Measurements from ENCODE around the gene AXDND1. TPM values are rescaled to one million over a fixed set of nuclear protein-coding genes. Genes with fewer than 3 reads are reported as not detected.

The AXDND1 gene
- total RNA-seq, 2 donors from 2014 or later, result not detected

DNA sequence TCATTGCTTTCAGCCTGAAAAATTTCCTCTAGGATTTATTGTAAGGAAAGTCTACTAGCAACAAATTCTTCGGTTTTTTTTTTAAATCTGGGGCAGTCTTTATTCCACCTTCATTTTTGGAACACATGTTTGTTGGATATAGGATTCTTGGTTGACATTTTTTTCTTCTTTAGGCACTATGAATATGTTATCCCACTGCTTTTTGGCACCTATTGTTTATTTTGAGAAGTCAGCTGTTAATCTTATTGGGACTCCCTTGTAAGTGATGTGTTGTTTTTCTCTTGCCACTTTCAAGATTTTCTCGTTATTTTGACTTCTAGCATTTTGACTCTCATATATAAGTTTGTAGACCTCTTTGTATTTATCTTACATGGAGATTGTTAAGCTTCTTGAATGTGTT lies 110.7 kb downstream of the AXDND1 start:
- Histone ChIP-seq H3K27me3 (replicated peaks; ENCODE audit: insufficient read depth) (no peaks in the 10 kb centered on the region), H3K4me3 (no peak overlapping the region), H3K4me1 (ENCODE audit: control insufficient read depth in 1 of 2, low read depth in 2 of 2) (no peaks in the 10 kb centered on the region), H3K36me3 (no peaks in the 10 kb centered on the region), H3K9me3 (peaks cover 4% of the 10 kb centered on the region), H3K27ac (no peak overlapping the region)
- DNase-seq (ENCODE audit: low spot score) (no peak), ATAC-seq (ENCODE audit: insufficient number of reproducible peaks, low FRiP score, low read depth) (no peak)
- TF ChIP-seq, protein P1, sequence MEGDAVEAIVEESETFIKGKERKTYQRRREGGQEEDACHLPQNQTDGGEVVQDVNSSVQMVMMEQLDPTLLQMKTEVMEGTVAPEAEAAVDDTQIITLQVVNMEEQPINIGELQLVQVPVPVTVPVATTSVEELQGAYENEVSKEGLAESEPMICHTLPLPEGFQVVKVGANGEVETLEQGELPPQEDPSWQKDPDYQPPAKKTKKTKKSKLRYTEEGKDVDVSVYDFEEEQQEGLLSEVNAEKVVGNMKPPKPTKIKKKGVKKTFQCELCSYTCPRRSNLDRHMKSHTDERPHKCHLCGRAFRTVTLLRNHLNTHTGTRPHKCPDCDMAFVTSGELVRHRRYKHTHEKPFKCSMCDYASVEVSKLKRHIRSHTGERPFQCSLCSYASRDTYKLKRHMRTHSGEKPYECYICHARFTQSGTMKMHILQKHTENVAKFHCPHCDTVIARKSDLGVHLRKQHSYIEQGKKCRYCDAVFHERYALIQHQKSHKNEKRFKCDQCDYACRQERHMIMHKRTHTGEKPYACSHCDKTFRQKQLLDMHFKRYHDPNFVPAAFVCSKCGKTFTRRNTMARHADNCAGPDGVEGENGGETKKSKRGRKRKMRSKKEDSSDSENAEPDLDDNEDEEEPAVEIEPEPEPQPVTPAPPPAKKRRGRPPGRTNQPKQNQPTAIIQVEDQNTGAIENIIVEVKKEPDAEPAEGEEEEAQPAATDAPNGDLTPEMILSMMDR (IDR thresholded peaks at IDR 0.05), result no peak

DNA sequence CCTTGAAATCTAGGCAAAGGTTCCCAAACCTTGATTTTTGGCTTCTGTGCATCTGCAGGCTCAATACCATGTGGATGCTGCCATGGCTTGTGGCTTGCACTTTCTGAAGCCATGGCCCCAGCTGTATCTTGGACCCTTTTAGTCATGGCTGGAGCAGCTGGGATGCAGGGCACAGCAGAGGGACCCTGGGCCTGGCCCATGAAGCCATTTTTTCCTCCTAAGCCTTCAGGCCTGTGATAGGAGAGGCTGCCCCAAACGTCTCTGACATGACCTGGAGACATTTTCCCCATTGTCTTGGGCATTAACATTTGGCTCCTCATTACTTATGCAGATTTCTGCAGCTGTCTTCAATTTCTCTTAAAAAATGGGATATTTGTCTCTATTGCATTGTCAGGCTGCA lies 112.6 kb downstream of the AXDND1 start:
- H3K4me1 ChIP-seq (ENCODE audit: control insufficient read depth in 1 of 2, low read depth in 2 of 2), result no peaks in the 10 kb centered on the region
- H3K27ac ChIP-seq, result no peak overlapping the region
- ATAC-seq (ENCODE audit: insufficient number of reproducible peaks, low FRiP score, low read depth) (no peak), DNase-seq (ENCODE audit: low spot score) (no peak)
- no peaks in the 10 kb centered on the region for H3K27me3 ChIP-seq (replicated peaks; ENCODE audit: insufficient read depth)
- TF ChIP-seq, protein P1 (IDR thresholded peaks at IDR 0.05), result no peak
- H3K4me3 ChIP-seq, result no peak overlapping the region
- H3K9me3 ChIP-seq, result peaks cover 4% of the 10 kb centered on the region
- no peaks in the 10 kb centered on the region for H3K36me3 ChIP-seq

DNA sequence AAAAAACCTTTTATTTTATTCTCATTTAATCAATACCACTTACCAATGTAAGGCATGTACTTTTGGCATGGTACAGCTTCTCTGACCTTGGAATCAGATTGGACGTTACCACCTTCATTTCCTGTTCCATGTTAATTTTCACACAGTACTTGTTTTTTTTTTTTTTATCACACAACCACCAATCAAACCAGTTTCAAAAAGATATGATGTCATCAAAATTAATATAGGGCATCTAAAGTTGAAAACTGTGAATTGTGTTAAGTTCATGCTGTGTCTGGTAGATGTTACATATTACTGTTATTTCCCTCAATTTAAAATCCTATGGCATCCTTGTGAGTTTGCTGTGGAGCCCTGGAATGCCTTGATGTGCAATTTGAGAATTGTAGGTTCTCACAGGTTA lies 124.8 kb downstream of the AXDND1 start:
- no peaks in the 10 kb centered on the region for H3K27me3 ChIP-seq (replicated peaks; ENCODE audit: insufficient read depth)
- no peaks in the 10 kb centered on the region for H3K4me1 ChIP-seq (ENCODE audit: control insufficient read depth in 1 of 2, low read depth in 2 of 2)
- TF ChIP-seq, protein P1 (IDR thresholded peaks at IDR 0.05), result no peak
- peaks cover 9% of the 10 kb centered on the region for H3K9me3 ChIP-seq
- H3K4me3 ChIP-seq, result no peak overlapping the region
- H3K27ac ChIP-seq, result no peak overlapping the region
- DNase-seq (ENCODE audit: low spot score) (no peak), ATAC-seq (ENCODE audit: insufficient number of reproducible peaks, low FRiP score, low read depth) (no peak)
- H3K36me3 ChIP-seq, result no peaks in the 10 kb centered on the region

DNA sequence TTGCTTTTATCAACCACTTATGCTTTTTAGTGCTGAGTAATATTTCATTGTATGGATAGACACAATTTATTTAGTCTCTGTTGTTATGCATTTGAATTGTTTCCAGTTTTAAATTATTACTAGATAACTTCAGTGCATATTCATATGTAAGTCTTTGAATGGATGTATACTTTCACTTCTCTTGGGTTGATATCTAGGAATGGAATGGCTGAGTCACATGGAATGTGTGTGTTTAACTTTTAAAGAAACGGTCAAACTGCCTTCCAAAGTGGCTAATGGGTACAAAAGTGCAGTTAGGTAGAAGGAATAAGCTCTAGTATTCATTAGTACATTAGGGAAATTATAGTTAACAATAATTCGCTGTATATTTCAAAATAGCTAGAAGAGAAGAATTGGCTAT lies 127.6 kb downstream of the AXDND1 start:
- no peaks in the 10 kb centered on the region for H3K9me3 ChIP-seq
- no peak for ATAC-seq (ENCODE audit: insufficient number of reproducible peaks, low FRiP score, low read depth)

DNA sequence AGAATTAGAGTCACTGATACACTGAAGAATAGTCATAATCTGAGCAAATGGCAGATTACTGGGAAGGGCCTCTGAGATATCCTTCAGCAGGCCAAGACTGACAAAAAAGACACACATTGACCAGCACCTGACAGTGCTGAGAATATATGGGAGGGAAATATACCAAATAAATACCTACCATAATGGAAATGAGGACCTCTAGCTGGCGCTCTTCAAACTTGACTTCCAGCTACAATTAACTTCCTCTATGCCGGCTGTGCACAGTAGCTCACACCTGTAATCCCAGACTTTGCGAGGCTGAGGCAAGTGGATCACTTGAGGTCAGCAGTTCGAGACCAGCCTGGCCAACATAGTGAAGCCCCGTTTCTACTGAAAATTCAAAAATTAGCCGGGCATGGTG lies 140.4 kb downstream of the AXDND1 start:
- TF ChIP-seq, protein P1 (IDR thresholded peaks at IDR 0.05), result no peak
- H3K4me1 ChIP-seq (ENCODE audit: control insufficient read depth in 1 of 2, low read depth in 2 of 2), result no peaks in the 10 kb centered on the region
- H3K9me3 ChIP-seq, result no peaks in the 10 kb centered on the region
- H3K27ac ChIP-seq, result no peak overlapping the region
- no peaks in the 10 kb centered on the region for H3K27me3 ChIP-seq (replicated peaks; ENCODE audit: insufficient read depth)
- no peak overlapping the region for H3K4me3 ChIP-seq
- no peak for ATAC-seq (ENCODE audit: insufficient number of reproducible peaks, low FRiP score, low read depth)
- DNase-seq (ENCODE audit: low spot score), result no peak
- no peaks in the 10 kb centered on the region for H3K36me3 ChIP-seq

More for the DNA sequence above, 127.6 kb downstream of the AXDND1 start:
- H3K4me3 ChIP-seq, result no peak overlapping the region
- TF ChIP-seq, protein P1 (IDR thresholded peaks at IDR 0.05), result no peak
- no peak for DNase-seq (ENCODE audit: low spot score)
- H3K4me1 ChIP-seq (ENCODE audit: control insufficient read depth in 1 of 2, low read depth in 2 of 2), result no peaks in the 10 kb centered on the region
- H3K36me3 ChIP-seq, result no peaks in the 10 kb centered on the region
- H3K27ac ChIP-seq, result no peak overlapping the region
- H3K27me3 ChIP-seq (replicated peaks; ENCODE audit: insufficient read depth), result no peaks in the 10 kb centered on the region
